ENCODE results near the gene ZSWIM6. TPM values are rescaled to one million over a fixed set of nuclear protein-coding genes. Genes with fewer than 3 reads are reported as not detected.
A peak's percentile ranks its signal among the peaks of the same experiment; 100 is the strongest.

ZSWIM6 gene
- total RNA-seq, 1 experiment from 2014 or later: 0.68 TPM

DNA sequence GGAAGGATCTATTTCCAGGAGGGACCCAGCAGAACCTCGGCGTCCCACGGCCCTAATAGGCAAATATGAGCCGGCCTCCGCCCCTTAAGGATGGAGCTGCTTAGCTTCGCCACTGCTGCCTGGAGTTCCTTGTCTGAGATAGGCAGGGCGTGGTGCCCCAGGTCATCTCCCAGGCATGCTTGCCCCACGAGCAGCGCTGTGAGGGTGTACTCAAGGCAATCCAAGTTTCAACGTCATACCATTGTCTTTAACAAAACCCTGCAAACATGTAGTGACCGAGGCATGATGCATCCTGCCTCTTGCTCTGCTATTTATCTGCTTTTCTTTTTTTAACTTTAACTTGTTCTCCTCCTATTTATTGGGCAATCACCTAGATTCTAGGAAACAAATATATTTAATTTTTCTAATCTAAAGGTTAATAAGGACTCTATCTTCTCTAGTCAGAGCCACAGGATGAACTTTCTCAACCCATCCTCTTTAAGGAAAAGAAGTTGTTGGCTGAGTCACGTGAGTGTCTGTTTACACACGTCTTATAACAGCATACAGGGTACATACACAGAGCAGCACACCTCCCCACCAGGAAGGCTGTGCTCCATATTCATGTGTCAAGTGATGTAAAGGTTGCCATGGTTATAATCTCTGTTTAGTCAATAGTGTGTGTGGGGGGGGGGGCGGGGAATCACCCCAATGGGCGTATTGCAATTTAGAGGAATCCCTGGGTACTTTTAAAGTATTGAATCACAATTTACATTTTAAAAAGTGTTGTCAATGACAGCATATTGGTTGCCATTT is 27.3 kb upstream of the ZSWIM6 start:
- DNase-seq (ENCODE audit: low spot score): no peak
- in situ Hi-C loops (cut with HindIII; ENCODE audit: low sequenced_read_pairs): no loop called here

DNA sequence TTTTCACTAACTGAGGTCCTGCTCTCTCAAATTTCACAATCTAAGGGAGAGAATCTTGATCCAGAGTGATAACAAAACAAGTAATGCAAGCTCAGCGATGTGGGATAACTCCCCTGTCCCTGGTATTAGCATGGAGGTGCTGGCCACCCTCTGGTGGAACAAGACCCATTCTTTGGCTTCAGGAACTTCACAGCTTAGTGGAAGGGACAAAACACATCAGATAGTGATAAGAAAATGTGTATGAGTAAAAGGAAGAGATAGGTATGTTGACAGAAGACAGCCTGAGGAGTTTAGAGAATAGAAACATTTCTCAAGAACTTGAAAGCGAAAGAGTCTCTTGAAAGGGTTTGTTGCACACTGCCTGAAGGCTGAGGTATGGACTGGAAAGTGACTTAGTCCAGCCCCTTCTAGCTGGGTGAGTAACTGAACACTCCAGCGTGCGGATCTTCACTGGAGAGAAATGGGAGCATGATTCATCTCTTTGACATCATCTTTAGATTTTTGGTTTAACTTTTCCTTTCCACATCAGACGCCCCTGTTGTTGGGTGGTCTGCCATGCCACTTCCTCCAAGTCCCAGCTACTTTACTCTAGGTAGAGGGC is 25.4 kb upstream of the ZSWIM6 start:
- in situ Hi-C loops (cut with HindIII; ENCODE audit: low sequenced_read_pairs): no loop called here
- DNase-seq (ENCODE audit: low spot score): no peak

- DNase-seq (ENCODE audit: low spot score): no peak
- in situ Hi-C loops (cut with HindIII; ENCODE audit: low sequenced_read_pairs): no loop called here
Observed at GRCh38 chr5:61307191-61307590, 24.9 kb upstream of the ZSWIM6 start.

DNA sequence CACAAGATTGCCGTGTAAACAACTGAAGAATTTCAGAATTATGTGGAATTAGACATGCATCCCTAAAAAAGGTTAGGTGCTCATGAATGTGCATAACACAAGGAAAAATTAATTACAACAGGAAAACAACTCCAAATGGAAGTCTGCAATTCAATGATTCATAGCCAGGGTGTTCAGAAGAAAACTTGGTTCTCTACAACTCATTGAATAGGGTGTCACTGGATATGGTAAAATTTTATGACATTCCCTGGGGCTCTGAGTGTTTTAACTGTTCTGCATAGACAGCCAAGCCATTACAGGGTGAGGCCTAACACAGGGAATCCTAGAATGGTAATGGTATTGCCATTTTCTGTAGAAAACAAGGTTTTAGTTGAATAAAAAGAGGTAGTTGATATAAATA is 24.4 kb upstream of the ZSWIM6 start:
- in situ Hi-C loops (cut with HindIII; ENCODE audit: low sequenced_read_pairs): no loop called here
- DNase-seq (ENCODE audit: low spot score): no peak

DNA sequence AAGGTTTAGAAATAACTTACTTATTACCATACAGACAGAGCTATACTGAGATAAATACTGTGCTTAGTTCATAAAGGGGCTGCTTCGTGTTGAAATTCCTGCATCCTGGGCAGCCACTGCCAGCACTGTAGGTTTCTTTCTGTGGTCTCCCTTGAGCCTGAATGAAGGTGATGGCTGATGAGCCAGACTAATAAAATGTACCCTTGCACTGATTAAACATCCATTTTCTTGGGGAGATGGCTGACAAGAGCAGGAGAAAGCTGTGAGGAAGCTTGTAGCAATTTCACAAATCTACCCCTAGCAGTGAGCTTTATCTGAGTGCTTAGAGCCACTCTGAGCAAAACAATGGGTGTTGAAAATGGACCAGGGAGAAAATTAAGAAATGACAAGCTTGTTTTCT is 23.3 kb upstream of the ZSWIM6 start:
- in situ Hi-C loops (cut with HindIII; ENCODE audit: low sequenced_read_pairs): no loop called here
- no peak for DNase-seq (ENCODE audit: low spot score)

- DNase-seq (ENCODE audit: low spot score): no peak
- in situ Hi-C loops (cut with HindIII; ENCODE audit: low sequenced_read_pairs): no loop called here
Observed at GRCh38 chr5:61309115-61309514, 22.9 kb upstream of the ZSWIM6 start.

DNA sequence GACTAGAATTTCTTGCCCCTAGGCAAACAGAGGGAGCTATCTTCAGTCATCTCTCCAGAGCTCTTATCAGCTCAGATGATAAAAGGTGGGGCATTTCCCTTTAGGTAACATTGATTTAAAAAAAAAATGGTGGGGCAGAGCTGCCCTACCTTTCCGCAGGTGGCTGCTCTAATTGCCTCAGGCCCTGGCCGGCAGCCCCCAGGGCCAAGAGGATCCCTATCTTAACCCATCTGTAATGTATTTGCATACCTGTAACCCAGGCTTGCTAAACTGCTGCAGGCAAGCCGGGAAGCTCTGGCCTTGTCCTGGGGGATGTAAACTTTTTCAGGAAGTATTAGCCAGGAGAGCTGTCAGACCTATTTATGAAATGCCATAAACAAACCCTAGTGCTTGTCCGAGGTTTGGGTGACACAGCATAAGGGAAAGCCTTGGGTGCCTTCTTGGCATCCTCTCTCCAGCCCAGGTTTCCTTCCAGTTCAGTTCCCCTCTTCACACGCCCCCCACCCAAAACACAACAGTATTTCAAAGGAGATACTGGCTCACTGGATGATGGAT is 20.9 kb upstream of the ZSWIM6 start:
- in situ Hi-C loops (cut with HindIII; ENCODE audit: low sequenced_read_pairs): no loop called here
- no peak for DNase-seq (ENCODE audit: low spot score)

DNA sequence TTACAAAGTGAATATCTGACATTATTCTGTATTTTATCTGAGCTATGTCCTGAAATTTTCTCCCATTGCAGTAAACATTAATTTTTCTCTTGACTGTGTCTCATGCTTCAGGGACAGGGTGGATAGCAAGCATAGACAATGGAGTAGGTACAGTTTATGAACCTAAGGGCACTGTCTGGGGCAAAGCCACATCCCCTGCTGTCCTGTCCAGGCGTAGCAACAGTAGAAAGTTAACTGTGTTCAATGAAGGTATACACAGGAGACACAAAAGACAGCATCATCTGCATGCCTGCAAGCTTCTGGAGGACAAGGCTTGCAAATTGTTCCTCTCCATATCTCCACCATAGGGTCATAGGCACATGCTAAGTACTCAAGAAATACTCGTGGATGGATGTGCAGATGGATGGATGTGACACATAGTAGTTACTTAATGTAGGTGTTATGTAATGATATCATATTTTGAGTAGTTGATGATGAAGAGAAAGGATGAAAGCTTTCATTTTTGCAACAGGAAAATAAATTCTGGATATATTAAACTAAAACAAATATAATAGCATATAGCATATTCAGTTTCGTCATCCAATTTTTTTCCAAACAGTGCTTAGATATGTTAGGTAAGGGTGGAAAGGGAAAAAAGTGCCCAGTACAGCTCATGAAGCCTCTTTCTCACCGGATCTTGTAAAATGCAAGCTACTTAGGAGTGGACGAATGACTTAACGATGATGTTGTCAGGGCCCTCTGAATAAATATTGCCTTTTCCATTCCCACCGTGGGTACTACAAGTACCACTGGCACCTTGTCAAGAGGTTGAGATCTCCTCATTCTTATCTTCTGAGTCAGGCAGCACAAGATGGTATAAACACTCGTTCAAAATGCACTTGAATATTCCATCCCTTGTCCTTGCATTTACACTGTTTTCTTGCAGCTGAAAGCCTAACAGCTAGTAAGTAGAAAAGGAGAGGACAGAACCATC is 19.9 kb upstream of the ZSWIM6 start:
- no peak for DNase-seq (ENCODE audit: low spot score)
- in situ Hi-C loops (cut with HindIII; ENCODE audit: low sequenced_read_pairs): no loop called here

- DNase-seq (ENCODE audit: low spot score): no peak
- in situ Hi-C loops (cut with HindIII; ENCODE audit: low sequenced_read_pairs): no loop called here
Observed at GRCh38 chr5:61313960-61314681, 17.9 kb upstream of the ZSWIM6 start.

DNA sequence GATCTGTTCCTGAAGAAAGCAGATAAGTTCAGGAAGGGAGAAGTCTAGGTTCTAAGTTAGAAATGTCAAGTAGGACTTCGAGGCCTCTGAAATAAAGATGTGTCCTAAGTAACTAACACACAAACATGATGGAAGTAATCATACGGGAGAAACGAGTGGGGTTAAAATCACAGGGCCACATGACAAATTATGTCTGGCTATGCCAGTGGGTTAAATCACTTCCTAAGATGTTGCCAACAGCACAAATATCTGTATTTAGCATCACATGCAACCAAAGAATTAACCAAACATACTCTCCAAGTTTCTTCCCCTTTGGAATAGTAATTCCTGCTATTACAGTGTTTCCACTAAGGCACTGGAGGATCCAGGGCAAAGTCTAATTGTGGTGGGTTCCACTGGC is 13.7 kb upstream of the ZSWIM6 start:
- in situ Hi-C loops (cut with HindIII; ENCODE audit: low sequenced_read_pairs): no loop called here
- no peak for DNase-seq (ENCODE audit: low spot score)

GRCh38 chr5:61319388-61320146 is 12.5 kb upstream of the ZSWIM6 start:
- peak; percentile 46 for DNase-seq (ENCODE audit: low spot score)
- in situ Hi-C loops (cut with HindIII; ENCODE audit: low sequenced_read_pairs): no loop called here

DNA sequence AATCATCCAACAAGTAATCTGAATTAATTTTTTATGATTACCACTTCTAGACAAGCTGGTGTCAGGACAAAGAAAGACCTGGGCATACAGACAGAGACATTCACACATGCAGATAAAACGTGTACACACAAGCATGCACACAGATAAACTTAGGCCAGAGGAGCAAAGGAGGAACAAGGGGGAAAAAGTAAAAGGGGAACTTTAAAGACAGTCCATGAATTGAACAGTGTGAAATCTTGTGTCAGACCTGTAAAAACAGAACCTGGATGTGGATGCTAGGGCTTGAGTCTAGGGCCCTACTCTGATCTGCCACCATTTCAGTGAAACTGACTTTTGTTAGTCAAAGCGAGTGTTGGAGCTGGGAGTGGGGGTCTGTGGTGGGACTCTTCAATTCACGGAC is 11.2 kb upstream of the ZSWIM6 start:
- in situ Hi-C loops (cut with HindIII; ENCODE audit: low sequenced_read_pairs): no loop called here
- DNase-seq (ENCODE audit: low spot score): no peak

- DNase-seq (ENCODE audit: low spot score): no peak
- in situ Hi-C loops (cut with HindIII; ENCODE audit: low sequenced_read_pairs): no loop called here
Observed at GRCh38 chr5:61321669-61322068, 10.4 kb upstream of the ZSWIM6 start.

- in situ Hi-C loops (cut with HindIII; ENCODE audit: low sequenced_read_pairs): no loop called here
- DNase-seq (ENCODE audit: low spot score): no peak
Observed at GRCh38 chr5:61322738-61323725, 9.0 kb upstream of the ZSWIM6 start.

GRCh38 chr5:61327760-61328753 is 4.0 kb upstream of the ZSWIM6 start:
- no peak for DNase-seq (ENCODE audit: low spot score)
- in situ Hi-C loops (cut with HindIII; ENCODE audit: low sequenced_read_pairs): no loop called here
